Tibial artery (tissue), 4 donors: ENCODE results near the gene KEL.

Source experiments
- DNase-seq, 2 donors: peaks; one replicate each; pipeline ENCODE4 v3.0.0-alpha.2; 2019
- H3K27ac ChIP-seq, 2 donors: fragments of 200-600 bp; sonication (generic) in 1 of 2; 1 replicate in 1 of 2; 2 replicates in 1 of 2; pipeline ENCODE4 v1.5.1; 2018 to 2019; ENCODE audit warnings: mild to moderate bottlenecking in 1 of 2
- H3K27me3 ChIP-seq, 2 donors: fragments of 200-600 bp; sonication (generic) in 1 of 2; one replicate each; pipeline versions ENCODE4 v1.5.1 to v1.6.0; 2016 to 2019
- H3K36me3 ChIP-seq, 3 donors: fragments of 200-600 bp; sonication (generic) in 2 of 3; one replicate each; pipeline ENCODE4 v1.5.1; 2016 to 2019; ENCODE audit warnings: mild to moderate bottlenecking in 2 of 3
- H3K4me1 ChIP-seq, 4 donors: fragments of 200-600 bp; sonication (generic) in 2 of 4; 1 replicate in 3 of 4; 2 replicates in 1 of 4; pipeline ENCODE4 v1.5.1; 2016 to 2019
- H3K4me3 ChIP-seq, 2 donors: fragments of 200-600 bp; sonication (generic) in 1 of 2; 1 replicate in 1 of 2; 2 replicates in 1 of 2; pipeline ENCODE4 v1.5.1; 2018 to 2019; ENCODE audit warnings: mild to moderate bottlenecking in 2 of 2
- H3K9me3 ChIP-seq, 3 donors: fragments of 200-600 bp; sonication (generic) in 1 of 3; one replicate each; pipeline ENCODE4 v1.5.1; 2016 to 2019
- CTCF ChIP-seq, 2 experiments: fragments of 200-600 bp in 1 of 2; fragments of 450-650 bp in 1 of 2; IDR thresholded peaks; one replicate each; pipeline ENCODE4 v1.5.1; 2017 to 2019; ENCODE audit warnings: antibody characterized with exemption in 2 of 2, mild to moderate bottlenecking in 1 of 2, moderate library complexity in 1 of 2
- intact Hi-C: fragments of 100-400 bp; cut with DNase I; formaldehyde crosslinking; loops from one replicate; pipeline ENCODE4 v1.15.0; 2023; ENCODE audit warnings: low total_unique reads

Gene KEL

GRCh38 chr7:142891490-142892082, 70.6 kb downstream of the KEL start:
- Histone ChIP-seq H3K36me3 (no peaks in the 10 kb centered on the region), H3K27me3 (peaks cover 0 to 17% of the 10 kb centered on the region in 2 donors), H3K4me1 (no peaks in the 10 kb centered on the region), H3K9me3 (no peaks in the 10 kb centered on the region), H3K27ac (no peak overlapping the region), H3K4me3 (no peak overlapping the region)
- no peak for TF ChIP-seq CTCF (IDR thresholded peaks at IDR 0.05)
- intact Hi-C loops, result no loop called here
- DNase-seq, result no peak
